GM12892 (cell line): Measurements from ENCODE around the gene USB1.

Experiments
- POLR2A ChIP-seq: IDR thresholded peaks from 2 replicates; pipeline ENCODE4 v1.6.1; 2011; ENCODE audit warnings: low read depth, low read length, control low read depth
- TAF1 ChIP-seq: IDR thresholded peaks from 2 replicates; pipeline ENCODE4 v1.6.1; 2011; ENCODE audit warnings: low read depth, mild to moderate bottlenecking, control low read depth, low read length, borderline replicate concordance

DNA sequence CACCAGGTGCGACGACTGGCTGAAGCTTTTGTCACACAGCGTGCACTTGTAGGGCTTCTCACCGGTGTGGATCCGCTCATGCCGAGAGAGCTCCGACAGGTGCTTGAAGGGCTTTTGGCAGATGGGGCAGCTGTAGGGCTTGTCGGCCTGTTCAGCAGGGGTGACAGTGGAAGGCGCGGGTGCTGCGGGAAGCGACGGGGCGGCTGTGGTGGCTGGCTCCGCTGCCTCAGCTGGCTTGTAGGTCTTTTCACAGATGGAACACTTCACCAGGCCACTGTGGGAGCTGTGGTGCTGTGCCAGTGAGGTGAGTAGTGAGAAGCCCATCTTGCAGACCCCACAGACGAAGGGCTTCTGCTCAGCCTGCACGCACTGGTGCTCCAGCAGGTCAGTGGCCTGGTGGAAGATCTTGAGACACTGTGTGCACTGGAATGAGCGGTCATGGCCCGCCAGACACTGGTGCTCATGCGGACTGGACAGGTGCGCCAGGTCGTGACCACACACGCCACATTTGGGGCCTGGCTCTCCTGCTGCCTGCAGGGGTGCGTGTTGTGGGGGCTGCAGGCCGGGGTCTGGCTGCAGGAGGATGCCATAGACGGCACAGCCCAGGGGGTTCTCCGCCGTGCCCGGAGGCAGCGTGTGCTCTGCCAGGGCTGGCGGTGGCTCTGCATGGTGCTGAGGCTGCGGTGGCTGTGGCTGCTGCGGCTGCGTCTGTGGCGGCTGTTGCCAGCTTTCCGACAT lies 3.5 kb upstream of the USB1 start:
- TF ChIP-seq POLR2A, result no peak
- TF ChIP-seq TAF1, result no peak
